HepG2 (cell line): ENCODE measurements around the gene GSTCD. TPM values are rescaled to one million over a fixed set of nuclear protein-coding genes. Genes with fewer than 3 reads are reported as not detected.

ENCODE experiments used
- ATRX ChIP-seq: sonication (generic); formaldehyde crosslinking; IDR thresholded peaks from 2 replicates; pipeline ENCODE4 v1.4.0; 2020; ENCODE audit warnings: missing genetic modification reagents, borderline replicate concordance
- CAMTA2 ChIP-seq: sonication (generic); formaldehyde crosslinking; IDR thresholded peaks from 2 replicates; pipeline ENCODE4 v1.4.0; 2020; ENCODE audit warnings: mild to moderate bottlenecking, missing genetic modification reagents, borderline replicate concordance
- EZH2 ChIP-seq: conservative IDR thresholded peaks from 2 replicates; pipeline ENCODE4 v1.6.1; 2012; ENCODE audit warnings: mild to moderate bottlenecking, low read depth, low read length, moderate library complexity
- KLF6 ChIP-seq: IDR thresholded peaks from 2 replicates; pipeline ENCODE4 v1.8.0; 2016; ENCODE audit warnings: missing biosample characterization, missing genetic modification reagents
- MXD1 ChIP-seq: sonication (generic); formaldehyde crosslinking; IDR thresholded peaks from 2 replicates; pipeline ENCODE4 v1.4.0; 2020; ENCODE audit warnings: mild to moderate bottlenecking, missing genetic modification reagents
- NCOA2 ChIP-seq: sonication (generic); formaldehyde crosslinking; IDR thresholded peaks from 2 replicates; pipeline ENCODE4 v1.8.0; 2022; ENCODE audit warnings: inconsistent platforms
- PAXIP1 ChIP-seq: sonication (generic); formaldehyde crosslinking; conservative IDR thresholded peaks from 2 replicates; pipeline ENCODE4 v1.4.0; 2020; ENCODE audit warnings: mild to moderate bottlenecking, missing genetic modification reagents, moderate library complexity
- RBM22 ChIP-seq: fragments of 200-400 bp; formaldehyde crosslinking; optimal IDR thresholded peaks from 2 replicates; pipeline ENCODE3; 2017; ENCODE audit warnings: mild to moderate bottlenecking, low read length, moderate library complexity
- REXO4 ChIP-seq: sonication (generic); formaldehyde crosslinking; IDR thresholded peaks from 2 replicates; pipeline ENCODE4 v1.8.0; 2022; ENCODE audit warnings: missing genetic modification reagents, mild to moderate bottlenecking, borderline replicate concordance
- RXRB ChIP-seq: IDR thresholded peaks from 2 replicates; pipeline ENCODE4 v1.6.1; 2016; ENCODE audit warnings: borderline replicate concordance, missing genetic modification reagents, missing compliant biosample characterization
- SMARCE1 ChIP-seq: fragments of 450-650 bp; IDR thresholded peaks from 2 replicates; pipeline ENCODE4 v1.6.1; 2017; ENCODE audit warnings: borderline replicate concordance
- TP53 ChIP-seq: sonication (generic); formaldehyde crosslinking; conservative IDR thresholded peaks from 2 replicates; pipeline ENCODE4 v1.4.0; 2020; ENCODE audit warnings: missing genetic modification reagents
- ZBTB1 ChIP-seq: sonication (generic); formaldehyde crosslinking; IDR thresholded peaks from 2 replicates; pipeline ENCODE4 v1.4.0; 2020; ENCODE audit warnings: missing genetic modification reagents, borderline replicate concordance
- ZBTB34 ChIP-seq: sonication (generic); formaldehyde crosslinking; IDR thresholded peaks from 2 replicates; pipeline ENCODE4 v1.8.0; 2022; ENCODE audit warnings: mild to moderate bottlenecking, missing genetic modification reagents
- ZBTB43 ChIP-seq: sonication (generic); formaldehyde crosslinking; conservative IDR thresholded peaks from 2 replicates; pipeline ENCODE4 v1.4.0; 2020; ENCODE audit warnings: missing genetic modification reagents
- ZNF17 ChIP-seq: sonication (generic); formaldehyde crosslinking; IDR thresholded peaks from 2 replicates; pipeline ENCODE4 v1.5.0; 2020; ENCODE audit warnings: mild to moderate bottlenecking, missing genetic modification reagents
- ZNF205 ChIP-seq: IDR thresholded peaks from 2 replicates; pipeline ENCODE4 v1.6.1; 2018; ENCODE audit warnings: missing biosample characterization, missing genetic modification reagents
- ZNF329 ChIP-seq: sonication (generic); formaldehyde crosslinking; IDR thresholded peaks from 2 replicates; pipeline ENCODE4 v1.9.0; 2021; ENCODE audit warnings: low read depth, mild to moderate bottlenecking, missing genetic modification reagents
- ZNF432 ChIP-seq: sonication (generic); formaldehyde crosslinking; IDR thresholded peaks from 2 replicates; pipeline ENCODE4 v1.5.0; 2020; ENCODE audit warnings: missing genetic modification reagents, mild to moderate bottlenecking, borderline replicate concordance
- ZNF724P ChIP-seq: sonication (generic); formaldehyde crosslinking; IDR thresholded peaks from 2 replicates; pipeline ENCODE4 v1.8.0; 2022; ENCODE audit warnings: missing genetic modification reagents, borderline replicate concordance
- ZNF75D ChIP-seq: sonication (generic); formaldehyde crosslinking; IDR thresholded peaks from 2 replicates; pipeline ENCODE4 v1.8.1; 2023; ENCODE audit warnings: missing genetic modification reagents, mild to moderate bottlenecking, borderline replicate concordance
- ZNF784 ChIP-seq: sonication (generic); formaldehyde crosslinking; IDR thresholded peaks from 2 replicates; pipeline ENCODE4 v1.5.1; 2020; ENCODE audit warnings: missing genetic modification reagents, mild to moderate bottlenecking, borderline replicate concordance
- polyA plus RNA-seq, 8 experiments: library from polyadenylated mRNA; depleted of rRNA in 3 of 8; stranded (reverse) in 7 of 8; unstranded in 1 of 8; fragments of >200 nt; fragmentation: Illumina TruSeq in 4 of 8; extraction: Trizol in 4 of 8; gene quantifications; 2 replicates each; pipeline versions ENCODE4 v1.2.1 to v1.2.3, GENCODE V29; 2011 to 2016; ENCODE audit warnings: low read depth in 4 of 8, missing spikeins in 1 of 8, mixed read lengths in 1 of 8; ENCODE audit not compliant: insufficient read depth in 1 of 8
- total RNA-seq, 5 experiments: library from RNA; depleted of rRNA; stranded (reverse); fragments of >200 nt; fragmentation: Illumina TruSeq; extraction: Trizol; gene quantifications; 2 replicates each; pipeline ENCODE4 v1.2.3, GENCODE V29; 2016; ENCODE audit warnings: low read depth in 1 of 5

GSTCD gene
- total and polyA plus RNA-seq, 2 of the 13 experiments (the other 11 are each of a cell fraction or from before 2014, with no cell fraction given) = 7.9 to 30.8 TPM

- TF ChIP-seq EZH2 (no peak), ZNF724P (peak; percentile 93; the same call in 1 of the 2 replicates), SMARCE1 (no peak), CAMTA2 (no peak; the same call in 1 of the 2 replicates), ZNF432 (CRISPR knock-in tag) (no peak), ZBTB43 (CRISPR knock-in tag) (no peak), RXRB (CRISPR knock-in tag) (peak; percentile 91), MXD1 (peak; percentile 86), ZBTB34 (CRISPR knock-in tag) (peak; percentile 88), KLF6 (CRISPR knock-in tag) (peak; percentile 93; the same call in 1 of the 2 replicates), TP53 (CRISPR knock-in tag) (no peak; the same call in 1 of the 2 replicates), ATRX (no peak; the same call in 1 of the 2 replicates), NCOA2 (CRISPR knock-in tag) (peak; percentile 82), ZNF17 (CRISPR knock-in tag) (no peak), RBM22 (peak; percentile 80), ZNF205 (CRISPR knock-in tag) (peak; percentile 96), ZNF329 (peak; percentile 81; the same call in 1 of the 2 replicates), ZBTB1 (peak; percentile 100), REXO4 (CRISPR knock-in tag) (no peak), PAXIP1 (CRISPR knock-in tag) (peak; percentile 78), ZNF75D (no peak), ZNF784 (peak; percentile 99)
These were observed at the start of gene GSTCD, which contains the start of gene INTS12 (continued) for GRCh38 chr4:105708181-105709080.
